Measurements from ENCODE around the gene VPS13A. TPM values are rescaled to one million over a fixed set of nuclear protein-coding genes. Genes with fewer than 3 reads are reported as not detected.
"Not testable (repeated sequence)": the region's sequence is repeated elsewhere in the genome, so short reads cannot be mapped to it uniquely, and the experiment has no call there.

Gene VPS13A
- total RNA-seq, 1 donor from 2014 or later = 66.8 TPM

DNA sequence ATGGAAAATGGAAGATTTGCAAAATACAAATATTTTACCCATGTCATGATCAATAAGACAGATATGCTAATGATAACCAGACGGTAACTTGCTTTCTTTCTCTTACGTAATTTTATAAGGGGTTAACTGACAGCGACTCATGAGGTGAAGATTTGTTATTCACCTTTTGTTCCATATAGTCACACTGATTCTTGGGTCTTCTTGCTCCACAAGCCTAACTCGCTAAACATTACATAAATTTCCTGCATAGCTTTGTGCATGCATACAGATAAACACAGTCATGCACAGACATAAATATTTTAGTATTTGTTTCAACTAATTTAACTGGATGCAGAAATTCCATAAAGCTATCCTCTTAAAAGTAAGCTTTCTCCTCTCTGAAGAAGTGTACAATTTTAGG lies 225.9 kb downstream of the VPS13A start:
- no peak for DNase-seq (ENCODE audit: low spot score)
- TF ChIP-seq, protein P1, sequence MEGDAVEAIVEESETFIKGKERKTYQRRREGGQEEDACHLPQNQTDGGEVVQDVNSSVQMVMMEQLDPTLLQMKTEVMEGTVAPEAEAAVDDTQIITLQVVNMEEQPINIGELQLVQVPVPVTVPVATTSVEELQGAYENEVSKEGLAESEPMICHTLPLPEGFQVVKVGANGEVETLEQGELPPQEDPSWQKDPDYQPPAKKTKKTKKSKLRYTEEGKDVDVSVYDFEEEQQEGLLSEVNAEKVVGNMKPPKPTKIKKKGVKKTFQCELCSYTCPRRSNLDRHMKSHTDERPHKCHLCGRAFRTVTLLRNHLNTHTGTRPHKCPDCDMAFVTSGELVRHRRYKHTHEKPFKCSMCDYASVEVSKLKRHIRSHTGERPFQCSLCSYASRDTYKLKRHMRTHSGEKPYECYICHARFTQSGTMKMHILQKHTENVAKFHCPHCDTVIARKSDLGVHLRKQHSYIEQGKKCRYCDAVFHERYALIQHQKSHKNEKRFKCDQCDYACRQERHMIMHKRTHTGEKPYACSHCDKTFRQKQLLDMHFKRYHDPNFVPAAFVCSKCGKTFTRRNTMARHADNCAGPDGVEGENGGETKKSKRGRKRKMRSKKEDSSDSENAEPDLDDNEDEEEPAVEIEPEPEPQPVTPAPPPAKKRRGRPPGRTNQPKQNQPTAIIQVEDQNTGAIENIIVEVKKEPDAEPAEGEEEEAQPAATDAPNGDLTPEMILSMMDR (IDR thresholded peaks at IDR 0.05) = no peak
- TF ChIP-seq EZH2phosphoT487 (IDR thresholded peaks at IDR 0.05) = no peak
- TF ChIP-seq EZH2 (IDR thresholded peaks at IDR 0.05) = no peak
- Mint-ChIP-seq H3K9me3 (peaks cover 9% of the 10 kb centered on the region), H3K36me3 (peaks cover 22% of the 10 kb centered on the region), H3K27ac (no peak overlapping the region), H3K4me1 (no peaks in the 10 kb centered on the region), H3K27me3 (ENCODE audit: insufficient read depth, low read depth) (no peaks in the 10 kb centered on the region), H3K4me3 (no peak overlapping the region)
- no peak overlapping the region for H3K9ac ChIP-seq
- H3K27me3 ChIP-seq = no peaks in the 10 kb centered on the region
- H3K4me2 ChIP-seq = no peak overlapping the region
- H2AFZ ChIP-seq (replicated peaks) = no peak overlapping the region
- H3K27ac ChIP-seq = no peak overlapping the region
- H3K4me1 ChIP-seq = no peaks in the 10 kb centered on the region
- H3K4me3 ChIP-seq = no peak overlapping the region
- peaks cover 8% of the 10 kb centered on the region for H3K9me3 ChIP-seq (ENCODE audit: low read depth)
- H3K79me2 ChIP-seq (ENCODE audit: low read depth) = no peaks in the 10 kb centered on the region
- H3F3A ChIP-seq (ENCODE audit: low read depth) = no peaks in the 10 kb centered on the region
- H3K36me3 ChIP-seq = peaks cover 14% of the 10 kb centered on the region
- no peaks in the 10 kb centered on the region for H4K20me1 ChIP-seq (ENCODE audit: low read depth)

DNA sequence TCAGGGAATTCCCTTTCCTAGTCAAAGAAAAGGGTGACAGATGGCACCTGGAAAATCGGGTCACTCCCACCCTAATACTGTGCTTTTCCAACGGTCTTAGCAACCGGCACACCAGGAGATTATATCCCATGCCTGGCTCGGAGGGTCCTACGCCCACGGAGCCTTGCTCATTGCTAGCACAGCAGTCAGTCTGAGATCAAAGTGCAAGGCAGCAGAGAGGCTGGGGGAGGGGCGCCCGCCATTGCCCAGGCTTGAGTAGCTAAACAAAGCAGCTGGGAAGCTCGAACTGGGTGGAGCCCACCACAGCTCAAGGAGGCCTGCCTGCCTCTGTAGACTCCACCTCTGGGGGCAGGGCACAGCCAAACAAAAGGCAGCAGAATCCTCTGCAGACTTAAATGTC lies 231.2 kb downstream of the VPS13A start:
- not testable (repeated sequence) for H3K4me1 ChIP-seq; H3K27ac ChIP-seq; H3K79me2 ChIP-seq (ENCODE audit: low read depth); H3K9me3 ChIP-seq (ENCODE audit: low read depth); H3K4me3 Mint-ChIP-seq; DNase-seq (ENCODE audit: low spot score); H2AFZ ChIP-seq (replicated peaks); H3K4me3 ChIP-seq; H3K27ac Mint-ChIP-seq; H3K27me3 ChIP-seq; H3K9ac ChIP-seq; H3K4me2 ChIP-seq; H3K4me1 Mint-ChIP-seq; H3K27me3 Mint-ChIP-seq (ENCODE audit: insufficient read depth, low read depth); H3F3A ChIP-seq (ENCODE audit: low read depth); H4K20me1 ChIP-seq (ENCODE audit: low read depth)
- Mint-ChIP-seq H3K36me3 (peaks cover 35% of the 10 kb centered on the region), H3K9me3 (peaks cover 30% of the 10 kb centered on the region)
- peaks cover 14% of the 10 kb centered on the region for H3K36me3 ChIP-seq

DNA sequence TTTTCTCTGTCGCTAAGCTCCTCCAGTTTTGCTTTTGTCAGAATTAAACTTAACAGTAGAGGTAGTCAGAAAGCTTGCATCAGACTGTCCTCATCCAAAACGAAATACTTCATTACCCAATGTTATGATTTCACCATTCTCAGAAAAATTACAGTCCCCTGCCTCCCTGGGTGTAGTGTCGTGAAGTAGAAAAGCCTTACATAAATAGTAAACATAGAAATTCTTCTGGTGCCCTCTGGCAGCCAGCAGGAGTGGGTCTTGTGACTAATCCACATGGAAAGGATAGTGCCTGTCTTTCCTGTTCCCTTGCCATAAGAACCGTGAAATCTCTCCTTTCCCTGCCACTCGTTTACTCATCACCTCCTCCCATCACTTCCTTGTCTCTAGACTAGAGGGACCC lies 240.2 kb downstream of the VPS13A start:
- Histone ChIP-seq H3K27me3 (no peaks in the 10 kb centered on the region), H3K4me1 (no peaks in the 10 kb centered on the region), H3K27ac (no peak overlapping the region), H3K4me2 (no peak overlapping the region), H3K79me2 (ENCODE audit: low read depth) (no peaks in the 10 kb centered on the region), H3K4me3 (no peak overlapping the region), H4K20me1 (ENCODE audit: low read depth) (no peaks in the 10 kb centered on the region), H3K9ac (no peak overlapping the region), H2AFZ (replicated peaks) (no peak overlapping the region), H3K9me3 (ENCODE audit: low read depth) (no peaks in the 10 kb centered on the region), H3F3A (ENCODE audit: low read depth) (no peaks in the 10 kb centered on the region), H3K36me3 (no peaks in the 10 kb centered on the region)
- no peak for DNase-seq (ENCODE audit: low spot score)
- H3K27me3 Mint-ChIP-seq (ENCODE audit: insufficient read depth, low read depth) = peaks cover 2% of the 10 kb centered on the region
- TF ChIP-seq EZH2 (IDR thresholded peaks at IDR 0.05) = no peak
- TF ChIP-seq EZH2phosphoT487 (IDR thresholded peaks at IDR 0.05) = no peak
- TF ChIP-seq, protein P1 (IDR thresholded peaks at IDR 0.05) = no peak
- no peaks in the 10 kb centered on the region for H3K36me3 Mint-ChIP-seq
- H3K9me3 Mint-ChIP-seq = no peaks in the 10 kb centered on the region
- no peak overlapping the region for H3K27ac Mint-ChIP-seq
- H3K4me3 Mint-ChIP-seq = no peak overlapping the region
- H3K4me1 Mint-ChIP-seq = peaks cover 5% of the 10 kb centered on the region

DNA sequence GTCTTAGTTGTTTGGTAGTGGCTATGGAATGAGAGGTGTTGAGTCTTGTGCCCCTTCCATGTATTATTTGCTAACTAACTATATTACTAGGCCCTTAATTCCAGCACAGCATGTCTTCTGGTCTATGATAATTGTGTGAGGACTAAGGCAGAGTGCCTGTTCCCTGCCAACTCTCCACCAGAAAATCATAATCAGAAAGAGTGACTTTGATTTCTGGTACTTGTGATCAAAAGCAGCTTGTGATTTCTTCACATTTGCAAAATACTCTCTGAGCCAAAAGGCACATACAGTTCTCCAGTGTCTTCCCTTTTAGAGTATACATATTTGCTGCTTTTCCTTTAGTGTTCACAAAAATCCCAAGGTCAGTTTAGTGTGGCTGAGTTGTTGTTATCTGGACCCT lies 240.9 kb downstream of the VPS13A start:
- H3F3A ChIP-seq (ENCODE audit: low read depth) = no peaks in the 10 kb centered on the region
- Mint-ChIP-seq H3K27me3 (ENCODE audit: insufficient read depth, low read depth) (peaks cover 2% of the 10 kb centered on the region), H3K27ac (no peak overlapping the region), H3K36me3 (no peaks in the 10 kb centered on the region), H3K4me3 (no peak overlapping the region), H3K4me1 (peaks cover 5% of the 10 kb centered on the region), H3K9me3 (no peaks in the 10 kb centered on the region)
- DNase-seq (ENCODE audit: low spot score) = no peak
- no peaks in the 10 kb centered on the region for H3K27me3 ChIP-seq
- H3K4me3 ChIP-seq = no peak overlapping the region
- no peaks in the 10 kb centered on the region for H4K20me1 ChIP-seq (ENCODE audit: low read depth)
- H3K4me1 ChIP-seq = no peaks in the 10 kb centered on the region
- H3K36me3 ChIP-seq = no peaks in the 10 kb centered on the region
- H3K27ac ChIP-seq = no peak overlapping the region
- no peak overlapping the region for H3K4me2 ChIP-seq
- H3K79me2 ChIP-seq (ENCODE audit: low read depth) = no peaks in the 10 kb centered on the region
- TF ChIP-seq, protein P1 (IDR thresholded peaks at IDR 0.05) = no peak
- TF ChIP-seq EZH2phosphoT487 (IDR thresholded peaks at IDR 0.05) = no peak
- no peak overlapping the region for H2AFZ ChIP-seq (replicated peaks)
- H3K9me3 ChIP-seq (ENCODE audit: low read depth) = no peaks in the 10 kb centered on the region
- no peak overlapping the region for H3K9ac ChIP-seq

Measured in neural progenitor cell (in vitro differentiated cells).